ENCODE data around the gene SMYD3.

SMYD3 gene

GRCh38 chr1:246162560-246162959, 344.5 kb downstream of the SMYD3 start:
- DNase-seq: no peak

DNA sequence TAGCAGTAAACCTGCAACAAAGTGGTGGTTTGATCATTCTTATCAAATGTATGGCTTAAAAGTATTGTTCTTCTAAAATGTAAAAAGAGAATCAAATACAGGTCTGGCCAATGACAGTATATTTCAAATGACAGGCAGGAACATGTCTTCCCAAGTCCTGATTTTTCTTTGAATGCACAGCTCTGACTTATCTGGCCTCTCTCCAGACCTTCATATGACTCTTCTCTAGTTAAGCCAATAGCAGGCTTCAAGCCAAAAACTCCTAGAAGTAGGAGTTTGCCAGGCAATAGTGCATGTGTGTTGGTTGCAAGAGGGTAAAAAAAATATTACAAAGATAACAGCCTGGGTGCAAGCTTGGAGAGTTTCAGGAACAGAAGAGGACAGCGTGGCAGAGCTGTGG, 345.5 kb downstream of the SMYD3 start:
- peak; percentile 71 for DNase-seq

DNA sequence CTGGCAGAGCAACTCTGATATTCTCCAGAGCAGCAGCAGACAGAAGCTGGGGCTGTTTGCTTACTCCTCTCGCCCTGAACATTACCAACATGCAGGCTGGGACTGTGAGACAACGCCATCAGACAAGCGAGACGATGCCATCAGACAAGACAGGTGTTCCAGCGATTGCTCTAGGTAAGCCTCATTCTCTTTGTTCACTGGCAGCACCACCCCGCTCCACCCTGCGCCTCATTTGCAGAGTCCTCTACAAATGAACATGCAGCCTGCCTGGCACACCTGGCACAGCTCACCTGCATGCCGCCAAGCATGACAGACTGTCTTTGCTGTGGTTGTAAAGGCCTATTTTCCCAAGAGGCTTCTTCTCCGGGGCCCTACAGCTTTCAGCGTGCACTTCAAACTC, 346.2 kb downstream of the SMYD3 start:
- no peak for DNase-seq

GRCh38 chr1:246160374-246160773, 346.7 kb downstream of the SMYD3 start:
- no peak for DNase-seq

GRCh38 chr1:246159279-246160227, 347.5 kb downstream of the SMYD3 start:
- DNase-seq: no peak

DNA sequence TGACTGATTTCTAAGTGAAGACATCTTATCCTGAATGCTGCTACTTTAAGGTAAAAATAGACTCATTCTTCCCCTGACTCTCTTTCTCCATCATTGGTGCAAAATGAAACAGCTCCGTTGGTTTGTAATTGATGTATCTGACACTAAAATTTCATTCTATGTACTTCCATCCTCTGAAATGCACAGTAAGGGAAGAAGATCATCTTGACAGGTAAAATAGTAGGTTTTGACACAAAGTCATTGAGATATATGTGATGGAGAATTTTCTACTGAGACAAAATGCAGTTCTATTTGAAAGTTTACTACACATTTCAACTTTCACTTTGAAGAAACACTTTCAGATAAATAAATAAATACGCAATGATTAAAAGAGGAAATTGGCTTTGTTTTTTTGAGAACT, 348.9 kb downstream of the SMYD3 start:
- no peak for DNase-seq

DNA sequence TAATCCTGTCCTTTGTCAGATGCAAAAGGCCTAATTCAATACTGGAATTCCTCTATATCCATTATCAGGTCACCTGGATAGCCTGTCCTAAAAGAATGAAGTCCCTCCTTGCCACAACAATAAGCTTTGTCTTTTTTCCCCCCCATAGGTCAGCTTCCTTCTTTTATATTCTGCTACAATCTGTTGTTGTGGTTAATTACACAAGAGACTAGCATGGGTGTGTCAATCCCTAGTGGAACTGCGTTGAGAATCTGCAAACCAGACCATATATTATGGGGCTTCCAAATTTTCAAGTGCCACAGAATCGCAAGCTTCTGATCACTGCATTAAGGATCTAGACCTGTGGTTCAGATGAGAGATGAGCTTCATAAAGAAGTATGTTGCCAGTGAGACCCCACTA, 349.6 kb downstream of the SMYD3 start:
- DNase-seq: no peak

DNA sequence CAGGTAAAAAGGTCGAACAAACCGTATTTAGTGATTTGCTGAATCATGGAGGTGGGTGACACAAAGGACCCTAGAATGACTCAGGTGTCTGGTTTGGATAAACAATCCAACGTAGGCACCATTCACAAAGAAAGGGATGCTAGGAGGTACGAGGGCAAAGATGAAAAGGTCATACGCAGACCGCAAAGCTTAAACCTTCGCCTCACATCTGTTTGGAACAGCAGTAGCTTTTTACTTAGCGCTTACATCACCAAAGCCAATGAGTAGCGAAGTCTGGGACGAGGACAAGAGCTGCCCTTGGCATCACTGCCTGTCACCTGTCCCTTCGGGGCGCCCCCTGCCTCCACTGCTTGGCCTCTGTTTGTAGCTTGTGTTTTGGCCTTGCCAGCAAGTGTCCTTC, 350.2 kb downstream of the SMYD3 start:
- DNase-seq: no peak

DNA sequence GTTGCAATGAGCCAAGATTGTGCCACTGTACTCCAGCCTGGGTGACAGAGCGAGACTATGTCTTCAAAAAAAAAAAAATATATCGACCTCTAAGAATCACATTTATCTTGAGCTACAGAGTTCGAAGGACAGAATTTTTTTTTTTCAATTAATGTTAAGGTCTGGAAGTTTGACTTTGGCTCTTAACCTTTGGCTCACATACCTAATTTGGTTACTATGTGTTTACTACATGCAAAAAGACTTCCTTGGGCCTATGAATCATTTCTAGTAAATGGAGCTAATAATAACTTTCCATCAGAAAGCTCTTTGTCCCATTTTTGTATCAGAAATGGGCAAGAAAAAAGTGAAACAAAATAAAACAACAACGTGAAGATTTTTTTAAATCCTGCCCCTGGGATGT, 351.2 kb downstream of the SMYD3 start:
- DNase-seq: peak; percentile 61

GRCh38 chr1:246153796-246154212, 353.3 kb downstream of the SMYD3 start:
- peak; percentile 56 for DNase-seq

DNA sequence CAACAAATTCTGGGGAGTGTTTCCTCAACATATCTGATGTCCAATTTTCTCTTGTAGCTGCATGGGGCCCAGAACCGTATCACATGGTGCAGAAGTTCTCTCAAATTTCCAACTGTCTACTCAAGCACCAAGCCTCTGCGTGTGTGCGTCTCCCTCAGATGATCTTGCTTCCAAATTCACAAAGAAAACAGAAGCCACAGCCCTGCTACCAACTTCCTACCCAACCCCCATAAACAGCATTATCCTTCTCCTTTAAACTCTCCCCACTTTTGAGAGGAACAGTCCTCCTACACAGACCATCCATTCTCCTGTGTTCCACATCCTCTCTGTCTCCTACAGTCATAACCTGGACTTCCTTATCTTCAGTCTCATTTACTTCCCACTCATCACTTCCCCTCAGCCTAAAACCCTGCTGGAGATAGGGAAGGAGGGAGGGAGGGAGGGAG, 354.1 kb downstream of the SMYD3 start:
- no peak for DNase-seq

DNA sequence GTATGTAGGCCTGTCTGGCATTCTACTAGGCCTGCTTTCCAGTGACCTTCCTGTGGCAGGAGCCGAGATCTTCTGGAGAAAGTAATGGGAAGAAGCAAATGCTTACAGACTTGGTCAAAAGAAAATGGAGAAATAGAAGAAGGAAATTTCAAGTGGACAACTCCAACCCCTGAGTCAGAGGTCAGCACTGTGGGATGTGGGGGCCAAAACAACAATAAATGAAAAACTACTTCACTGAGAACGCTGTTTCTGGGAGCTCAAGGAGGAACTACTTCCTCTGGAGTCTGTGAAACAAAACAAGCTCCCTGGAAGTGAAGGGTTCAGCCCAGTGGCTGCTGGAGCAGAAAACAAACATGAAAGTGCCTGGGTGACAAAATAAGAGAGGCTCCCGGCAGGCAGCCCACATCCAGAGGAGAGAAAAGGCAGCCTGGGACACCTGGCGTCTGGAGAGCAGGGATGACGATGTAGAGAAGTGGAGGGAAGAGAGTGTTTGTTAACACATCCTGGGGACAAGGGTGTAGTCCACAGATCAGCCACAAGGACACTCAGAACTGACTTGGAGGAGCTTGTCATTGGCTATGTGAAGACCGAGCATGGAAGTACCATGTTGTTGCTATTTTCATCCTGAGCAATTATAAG, 355.2 kb downstream of the SMYD3 start:
- DNase-seq: no peak

DNA sequence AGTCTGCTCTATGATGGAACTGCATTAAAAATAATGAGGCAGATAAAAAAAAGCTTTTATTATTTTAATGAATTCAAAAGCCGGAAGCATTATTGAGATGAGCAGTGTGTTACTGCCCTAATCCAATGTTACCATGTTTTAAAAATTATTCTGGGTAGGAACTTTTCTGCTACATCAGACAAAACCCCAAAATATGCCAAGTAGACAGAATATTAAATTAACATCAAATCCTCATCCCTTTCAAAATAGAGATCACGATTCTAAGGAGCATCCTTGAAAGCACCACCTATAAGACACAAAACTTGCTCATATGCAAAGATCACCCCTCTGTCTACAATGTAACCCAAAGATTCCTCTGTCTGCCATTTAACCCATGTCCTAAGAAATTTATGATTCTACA, 357.5 kb downstream of the SMYD3 start:
- no peak for DNase-seq

- no peak for DNase-seq
These were observed 359.3 kb downstream of the SMYD3 start for GRCh38 chr1:246147524-246148461.

DNA sequence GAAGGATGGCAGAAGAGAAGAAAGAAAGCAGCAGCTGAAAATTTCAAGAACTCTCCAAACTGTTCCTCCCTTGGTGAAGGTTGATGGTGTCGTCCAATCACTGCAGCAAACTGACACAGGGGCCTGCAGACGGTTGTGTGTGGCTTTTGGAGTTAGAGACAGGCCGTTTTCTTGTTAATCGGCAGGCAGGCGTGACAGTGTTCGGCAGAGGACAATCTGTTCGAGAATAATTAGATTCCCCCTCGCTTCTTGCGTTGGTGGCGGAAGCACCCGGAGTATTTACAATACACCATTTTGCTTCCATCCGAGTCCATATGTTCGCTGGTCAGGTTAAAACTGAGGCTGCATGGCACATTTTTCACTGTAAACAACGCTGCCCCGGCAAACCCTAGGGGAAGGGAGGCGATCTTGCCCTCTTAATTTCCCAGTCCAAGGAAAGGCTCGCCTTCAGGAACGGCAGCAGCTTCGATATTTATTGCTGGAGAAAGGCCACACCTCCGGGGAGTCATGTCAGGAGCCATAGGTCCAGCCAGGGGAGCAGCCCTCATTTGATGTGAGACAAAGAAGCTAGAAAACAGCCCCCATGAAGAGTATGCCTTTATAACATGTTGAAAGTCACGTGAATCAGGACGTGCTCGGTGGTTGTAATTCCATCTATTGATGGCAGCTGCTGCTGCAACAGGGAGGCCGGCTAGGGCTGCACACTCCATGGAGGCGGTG, 360.1 kb downstream of the SMYD3 start:
- no peak for DNase-seq

DNA sequence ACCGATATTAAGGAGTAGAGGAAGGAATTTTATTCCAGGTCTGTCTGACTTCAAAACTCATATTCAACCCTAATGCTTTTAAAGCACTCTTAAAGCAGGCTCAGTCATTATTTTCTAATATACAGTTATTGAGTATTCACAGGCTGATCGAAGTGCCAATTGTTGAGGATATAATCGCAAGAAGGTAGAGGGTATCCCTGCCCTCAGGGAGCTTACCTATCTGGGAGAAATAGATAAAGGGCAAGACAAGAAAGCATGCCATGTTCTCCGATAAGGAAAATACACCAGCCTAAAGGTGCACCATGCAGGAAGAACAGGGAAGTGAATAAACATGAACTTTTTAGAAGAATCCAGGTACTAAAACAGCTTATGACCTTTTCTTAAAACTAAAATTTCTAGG, 361.2 kb downstream of the SMYD3 start:
- DNase-seq: no peak

DNA sequence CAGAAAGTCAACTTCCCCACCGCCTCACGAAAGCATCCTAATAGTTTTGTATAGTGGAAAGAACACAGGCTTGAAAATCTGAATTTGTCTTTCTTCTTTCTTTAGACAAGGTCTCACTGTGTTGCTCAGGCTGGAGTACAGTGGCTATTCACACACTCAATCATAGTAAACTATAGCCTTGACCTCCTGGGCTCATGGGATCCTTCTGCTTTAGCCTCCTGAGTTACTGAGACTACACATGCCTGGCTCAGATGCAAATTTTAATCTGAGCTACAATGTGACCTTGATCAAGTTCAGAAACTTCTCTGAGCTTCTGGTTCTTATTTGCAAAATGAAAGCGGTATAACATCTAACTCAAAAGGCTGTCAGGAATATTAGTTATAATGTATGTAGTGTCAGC, 362.1 kb downstream of the SMYD3 start:
- no peak for DNase-seq

- peak; percentile 96 for DNase-seq
These were observed 364.7 kb downstream of the SMYD3 start for GRCh38 chr1:246142320-246142893.

GRCh38 chr1:246141306-246141705, 365.8 kb downstream of the SMYD3 start:
- DNase-seq: no peak

GRCh38 chr1:246139745-246140182, 367.3 kb downstream of the SMYD3 start:
- peak; percentile 91 for DNase-seq

DNA sequence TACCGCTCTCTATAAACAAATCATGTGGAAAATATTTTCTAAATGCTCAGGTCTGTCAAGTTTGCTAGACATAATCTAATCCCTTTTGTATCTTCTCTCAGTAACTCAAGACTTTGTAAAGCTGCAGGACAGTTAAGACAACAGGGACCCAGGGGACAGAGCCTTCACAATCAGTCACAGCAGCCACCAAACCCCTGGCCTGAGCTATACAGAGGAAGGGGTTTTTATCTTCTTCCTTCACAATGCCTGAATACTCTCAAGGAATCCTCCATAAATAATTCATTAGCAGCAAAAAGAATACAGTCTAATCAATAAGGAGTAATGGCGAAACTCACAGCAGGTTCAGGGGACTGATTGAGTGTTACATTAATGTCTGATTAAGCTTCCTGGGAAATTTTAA, 368.3 kb downstream of the SMYD3 start:
- DNase-seq: no peak

DNA sequence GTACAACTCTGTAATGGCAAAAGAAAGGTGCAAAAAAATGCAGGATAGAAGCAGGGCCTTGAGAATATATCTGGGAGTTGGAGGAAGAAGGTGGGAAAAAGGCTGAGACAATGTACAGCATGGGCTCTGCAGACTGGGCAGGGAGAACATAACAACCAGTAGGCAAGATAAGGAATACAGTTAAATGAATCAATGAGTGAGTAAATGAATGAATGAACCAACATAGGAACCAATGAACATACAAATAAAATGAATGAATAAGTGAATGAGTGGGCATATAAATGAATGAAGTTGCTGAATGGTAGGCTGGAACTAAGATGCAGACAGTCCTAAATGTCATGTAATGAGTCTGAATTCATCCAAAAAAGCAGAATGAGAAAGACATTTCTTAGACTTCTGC, 370.6 kb downstream of the SMYD3 start:
- DNase-seq: no peak

Data from fibroblast of skin of right quadriceps (primary cell).